HEK293T (cell line): ENCODE data around the gene ARIH2.

ENCODE experiments used
- FOXM1 ChIP-seq: fragments of 450-650 bp; IDR thresholded peaks from 2 replicates; pipeline ENCODE4 v1.6.1; 2017; ENCODE audit warnings: mild to moderate bottlenecking, borderline replicate concordance
- SP1 ChIP-seq: fragments of 450-650 bp; IDR thresholded peaks from 2 replicates; pipeline ENCODE4 v1.6.1; 2017
- SUZ12 ChIP-seq: fragments of 450-650 bp; IDR thresholded peaks from 2 replicates; pipeline ENCODE4 v1.6.1; 2016; ENCODE audit warnings: mild to moderate bottlenecking

- TF ChIP-seq FOXM1 (no peak), SUZ12 (no peak), SP1 (no peak)
Observed at GRCh38 chr3:48935530-48935929, 16.9 kb downstream of the ARIH2 start.
